Cerebellar nuclear complex (tissue), 1 donor: ENCODE results near the gene HCFC2.
"Not testable (repeated sequence)": the region's sequence is repeated elsewhere in the genome, so short reads cannot be mapped to it uniquely, and the experiment has no call there.

Experiments used
- DNase-seq, 2 experiments: peaks; one replicate each; lab custom pipeline; 2025; lab: John Stamatoyannopoulos, UW

HCFC2 gene

DNA sequence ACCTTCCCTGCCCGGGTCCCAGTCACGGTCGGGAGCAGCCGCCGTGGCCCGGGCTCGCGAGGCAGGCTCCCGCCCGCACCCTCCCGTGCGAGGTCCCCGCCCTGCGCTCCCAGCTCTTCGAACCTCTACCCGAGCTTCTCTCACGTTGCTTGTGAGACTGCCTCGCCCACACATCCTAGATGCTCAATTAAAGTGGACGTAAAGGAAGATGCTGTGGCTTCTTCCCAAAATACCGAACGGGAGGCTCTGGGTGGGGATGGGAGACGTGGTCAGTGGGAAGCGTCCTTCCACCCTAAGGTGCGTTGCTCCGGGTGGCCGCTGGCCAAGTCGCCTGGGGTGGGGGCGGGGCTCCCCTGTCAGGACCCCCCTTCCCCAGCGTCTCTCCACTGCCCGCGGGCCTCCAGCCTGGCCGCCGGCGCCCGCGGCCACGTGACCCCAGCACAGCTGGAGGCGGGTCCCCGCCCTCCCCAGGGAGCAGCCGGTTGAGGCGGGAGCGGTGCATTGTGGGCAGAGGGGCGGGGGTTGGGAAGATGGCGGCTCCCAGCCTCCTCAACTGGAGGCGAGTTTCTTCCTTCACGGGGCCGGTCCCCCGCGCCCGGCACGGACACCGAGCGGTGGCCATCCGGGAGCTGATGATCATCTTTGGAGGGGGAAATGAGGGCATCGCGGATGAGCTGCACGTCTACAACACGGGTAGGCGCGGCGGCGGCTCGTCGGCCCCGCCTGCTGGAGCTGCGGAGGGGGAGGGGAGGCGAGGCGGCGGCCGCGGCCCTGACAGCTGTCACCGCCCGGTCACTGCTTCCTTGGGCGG is at the start of gene HCFC2:
Gene HCFC2 (plus strand): TSS at position 501 of the 811 bp plus-strand sequence. CDS start 30 bp downstream, at position 531.
- no peak for DNase-seq

GRCh38 chr12:104021862-104022261 is 42.5 kb upstream of the HCFC2 start:
- DNase-seq, result not testable (repeated sequence)

- DNase-seq, result no peak
Observed at GRCh38 chr12:104022786-104023185, 41.5 kb upstream of the HCFC2 start.

GRCh38 chr12:104023710-104024109 is 40.6 kb upstream of the HCFC2 start:
- no peak for DNase-seq

GRCh38 chr12:104024348-104024747 is 40.0 kb upstream of the HCFC2 start:
- no peak for DNase-seq

GRCh38 chr12:104025771-104026170 is 38.6 kb upstream of the HCFC2 start:
- DNase-seq, result no peak

DNA sequence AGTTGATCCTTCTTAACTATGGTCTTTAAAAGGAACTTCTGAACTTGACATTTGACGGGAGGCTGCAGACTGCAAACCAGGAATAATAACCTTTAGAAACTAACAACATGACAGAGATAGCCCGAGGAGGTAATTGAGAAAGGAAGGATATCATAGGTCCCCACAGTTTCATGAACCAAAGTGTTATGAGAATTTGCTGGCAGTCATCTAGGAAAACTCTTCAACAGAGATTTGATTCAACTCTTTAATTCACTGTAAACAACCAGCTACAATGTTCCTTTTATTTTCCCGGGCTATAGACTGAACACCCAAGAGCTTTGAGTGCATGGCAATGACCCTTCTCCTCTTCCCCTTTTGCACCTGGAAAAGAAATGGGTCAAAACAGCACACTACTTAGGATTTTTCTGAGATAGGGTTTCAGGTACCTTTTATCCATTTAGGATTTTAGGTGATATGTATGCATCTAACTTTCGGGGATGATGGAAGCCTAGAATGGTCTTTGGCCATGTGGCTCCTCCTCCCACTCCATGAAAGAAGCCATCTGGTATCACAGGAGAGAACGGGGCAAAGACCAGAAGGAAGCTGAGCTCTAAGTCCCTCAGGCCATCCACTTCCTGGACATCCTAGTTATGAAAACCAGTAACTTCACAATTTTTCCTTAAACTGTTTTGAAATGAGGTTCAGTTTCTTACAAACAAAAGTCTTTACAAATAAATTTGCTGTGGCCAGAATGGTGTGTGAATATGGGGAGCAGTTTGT is 37.3 kb upstream of the HCFC2 start:
- DNase-seq, result no peak

DNA sequence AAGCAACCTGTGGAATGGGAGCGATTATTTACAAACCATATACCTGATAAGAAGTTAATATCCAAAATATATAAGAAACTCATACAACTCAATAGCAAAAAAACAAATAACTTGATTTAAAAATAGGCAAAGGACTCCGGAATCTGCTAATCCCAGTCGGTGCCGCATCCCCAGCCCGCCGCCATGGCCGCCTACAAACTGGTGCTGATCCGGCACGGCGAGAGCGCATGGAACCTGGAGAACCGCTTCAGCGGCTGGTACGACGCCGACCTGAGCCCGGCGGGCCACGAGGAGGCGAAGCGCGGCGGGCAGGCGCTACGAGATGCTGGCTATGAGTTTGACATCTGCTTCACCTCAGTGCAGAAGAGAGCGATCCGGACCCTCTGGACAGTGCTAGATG is 33.7 kb upstream of the HCFC2 start:
- DNase-seq, result not testable (repeated sequence)

- not testable (repeated sequence) for DNase-seq
Observed at GRCh38 chr12:104036143-104036542, 28.2 kb upstream of the HCFC2 start.

- DNase-seq, result not testable (repeated sequence)
Observed at GRCh38 chr12:104039769-104040168, 24.6 kb upstream of the HCFC2 start.

DNA sequence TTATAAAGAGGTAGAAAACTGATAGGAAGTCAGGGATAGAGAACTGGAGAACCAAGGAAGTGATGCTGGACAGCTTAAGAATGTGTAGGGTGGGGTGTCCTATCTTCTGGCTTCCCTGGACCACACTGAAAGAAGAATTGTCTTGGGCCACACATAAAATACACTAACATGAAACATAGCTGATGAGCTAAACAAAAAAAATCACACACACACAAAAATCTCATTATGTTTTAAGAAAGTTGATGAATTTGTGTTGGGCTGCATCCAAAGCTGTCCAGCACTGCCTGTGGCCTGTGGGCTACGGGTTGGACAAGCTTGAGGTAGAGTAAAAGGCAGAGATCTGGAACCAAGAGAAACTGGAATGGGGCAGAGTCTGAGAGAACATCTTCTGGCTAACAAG is 21.8 kb upstream of the HCFC2 start:
- no peak for DNase-seq

GRCh38 chr12:104044158-104044557 is 20.2 kb upstream of the HCFC2 start:
- no peak for DNase-seq

- DNase-seq, result no peak
Observed at GRCh38 chr12:104046306-104046705, 18.0 kb upstream of the HCFC2 start.

- no peak for DNase-seq
Observed at GRCh38 chr12:104048162-104048561, 16.2 kb upstream of the HCFC2 start.

DNA sequence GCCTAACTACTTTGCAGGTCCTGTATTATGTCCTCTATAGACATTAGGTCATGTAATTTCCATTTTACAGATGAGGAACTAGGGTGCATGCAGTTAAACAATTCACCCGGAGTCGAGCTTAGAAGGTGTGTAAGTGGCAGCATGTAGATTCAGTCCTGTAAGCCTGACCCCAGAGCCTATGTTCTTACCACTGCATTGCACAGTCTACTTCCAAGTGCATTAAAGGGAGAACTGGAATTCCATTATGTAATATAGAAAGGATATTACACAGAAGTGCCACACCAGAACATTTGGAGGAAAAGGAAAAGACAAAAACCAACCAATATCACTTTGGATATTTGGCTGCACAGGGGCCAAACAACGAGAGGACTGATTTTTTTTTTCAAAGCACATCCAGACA is 15.5 kb upstream of the HCFC2 start:
- no peak for DNase-seq

- no peak for DNase-seq
Observed at GRCh38 chr12:104049278-104049902, 14.9 kb upstream of the HCFC2 start.

GRCh38 chr12:104049903-104050356 is 14.4 kb upstream of the HCFC2 start, which contains the start of gene GLT8D2:
TSS of gene GLT8D2 (minus strand) at chr12:104050187. CDS start at chr12:104019648, 30,539 bp downstream.
- no peak for DNase-seq

- no peak for DNase-seq
Observed at GRCh38 chr12:104050436-104050835, 13.9 kb upstream of the HCFC2 start.

DNA sequence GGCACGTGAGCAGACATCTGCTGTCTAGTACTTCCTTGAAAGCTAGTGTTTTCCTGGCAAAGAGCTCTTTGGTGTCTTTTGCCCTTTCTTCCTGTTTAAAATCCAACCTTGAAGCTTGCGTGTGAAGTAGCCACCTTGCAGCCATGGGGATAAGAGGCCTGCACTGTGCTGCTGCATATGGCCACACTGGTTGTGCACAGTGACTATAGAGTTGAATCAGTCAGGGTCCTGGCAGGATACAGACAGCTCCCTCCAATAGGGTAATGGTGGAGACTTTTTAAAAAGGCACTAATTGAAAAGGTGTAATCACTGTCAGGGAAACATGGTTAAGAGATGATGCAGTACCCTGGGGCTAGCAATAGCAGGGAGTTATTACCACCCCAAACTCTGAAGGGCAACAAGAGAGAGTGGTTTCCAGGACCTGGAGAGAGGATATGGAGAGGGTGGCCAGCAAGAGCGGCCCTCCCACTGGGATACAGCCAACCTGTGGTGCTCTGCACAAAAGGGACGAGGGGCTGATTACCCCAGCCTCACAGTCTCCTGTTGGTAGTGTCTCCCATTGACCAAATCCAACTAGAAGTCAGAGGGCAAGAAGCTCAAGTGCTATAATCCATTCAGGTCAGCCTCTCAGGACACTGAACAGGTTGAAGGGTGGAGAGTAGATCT is 9.5 kb upstream of the HCFC2 start:
- no peak for DNase-seq

DNA sequence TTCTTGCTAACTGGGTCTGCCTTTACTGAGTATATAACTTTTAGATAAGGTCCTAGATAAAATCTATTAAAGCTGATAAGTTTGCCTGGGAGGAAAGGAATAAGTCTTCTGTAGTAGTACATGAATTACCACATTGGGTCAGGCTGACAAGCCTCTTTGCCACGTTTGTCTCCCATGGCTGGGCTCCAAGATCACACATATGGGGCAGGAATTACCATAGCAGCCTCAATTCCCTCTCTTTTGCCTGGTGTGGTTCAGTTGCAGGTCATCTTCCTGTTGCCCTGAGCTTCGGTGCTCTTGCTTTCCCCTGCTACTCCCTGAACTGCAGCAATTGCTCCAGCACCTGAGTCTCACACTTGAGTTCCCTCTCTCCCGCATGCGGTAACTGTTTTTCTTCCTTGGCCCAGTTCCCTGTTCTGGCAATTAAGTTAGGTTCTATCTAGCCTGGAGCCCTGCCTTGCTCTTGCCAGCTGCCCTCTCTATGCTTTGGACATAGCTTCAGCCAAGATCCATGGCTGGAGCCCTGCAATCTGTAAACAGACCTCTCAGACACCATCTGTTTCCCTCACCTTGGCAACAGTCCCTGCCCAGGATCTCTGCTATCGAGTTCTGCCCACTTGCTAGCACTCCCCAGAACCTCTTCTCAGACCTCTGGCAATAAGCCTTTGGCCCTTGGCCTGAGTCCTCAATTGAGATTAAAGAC is 8.5 kb upstream of the HCFC2 start:
- DNase-seq, result peak; percentile 95 to 98

GRCh38 chr12:104056419-104056972 is 7.8 kb upstream of the HCFC2 start:
- no peak for DNase-seq
